Peyer's patch (tissue), 4 donors: ENCODE measurements around the gene PIEZO1. TPM values are rescaled to one million over a fixed set of nuclear protein-coding genes. Genes with fewer than 3 reads are reported as not detected.
A peak's percentile ranks its signal among the peaks of the same experiment; 100 is the strongest.

Source experiments
- DNase-seq, 3 donors: peaks; one replicate each; pipeline ENCODE4 v3.0.0-alpha.2; 2017 to 2019
- H3K27ac ChIP-seq, 4 donors: fragments of 200-600 bp; sonication (generic); one replicate each; pipeline ENCODE4 v1.5.1; 2016 to 2019
- H3K27me3 ChIP-seq, 2 donors: fragments of 200-600 bp; sonication (generic); one replicate each; pipeline ENCODE4 v1.5.1; 2019
- H3K36me3 ChIP-seq, 3 donors: fragments of 200-600 bp; sonication (generic); one replicate each; pipeline ENCODE4 v1.5.1; 2016 to 2019
- H3K4me1 ChIP-seq, 4 donors: fragments of 200-600 bp; sonication (generic); one replicate each; pipeline ENCODE4 v1.5.1; 2016 to 2019
- H3K4me3 ChIP-seq, 4 donors: fragments of 200-600 bp; sonication (generic); 1 replicate in 3 of 4; 2 replicates in 1 of 4; pipeline ENCODE4 v1.5.1; 2016 to 2019; ENCODE audit warnings: mild to moderate bottlenecking in 1 of 4
- H3K9me3 ChIP-seq, 4 donors: fragments of 200-600 bp; sonication (generic); one replicate each; pipeline ENCODE4 v1.5.1; 2016 to 2019; ENCODE audit warnings: mild to moderate bottlenecking in 1 of 4
- POLR2A ChIP-seq, 2 donors: fragments of 450-650 bp; IDR thresholded peaks; one replicate each; pipeline ENCODE4 v1.5.1; 2017; ENCODE audit warnings: antibody characterized with exemption in 2 of 2, mild to moderate bottlenecking in 2 of 2, moderate library complexity in 2 of 2
- total RNA-seq, 4 donors: library from RNA; depleted of rRNA; stranded (reverse); fragments of >200 nt; gene quantifications; one replicate each; pipeline ENCODE4 v1.1.0, GENCODE V29; 2016
- TF ChIP-seq, protein P1 (sequence below), 6 experiments: fragments of 450-650 bp in 4 of 6; fragments of 200-600 bp in 2 of 6; sonication (generic) in 1 of 6; IDR thresholded peaks; one replicate each; pipeline ENCODE4 v1.5.1; 2017 to 2019; ENCODE audit warnings: antibody characterized with exemption in 6 of 6, mild to moderate bottlenecking in 3 of 6, moderate library complexity in 1 of 6

The PIEZO1 gene
- total RNA-seq, 4 donors from 2014 or later: 76.9 to 218 (median 183) TPM

DNA sequence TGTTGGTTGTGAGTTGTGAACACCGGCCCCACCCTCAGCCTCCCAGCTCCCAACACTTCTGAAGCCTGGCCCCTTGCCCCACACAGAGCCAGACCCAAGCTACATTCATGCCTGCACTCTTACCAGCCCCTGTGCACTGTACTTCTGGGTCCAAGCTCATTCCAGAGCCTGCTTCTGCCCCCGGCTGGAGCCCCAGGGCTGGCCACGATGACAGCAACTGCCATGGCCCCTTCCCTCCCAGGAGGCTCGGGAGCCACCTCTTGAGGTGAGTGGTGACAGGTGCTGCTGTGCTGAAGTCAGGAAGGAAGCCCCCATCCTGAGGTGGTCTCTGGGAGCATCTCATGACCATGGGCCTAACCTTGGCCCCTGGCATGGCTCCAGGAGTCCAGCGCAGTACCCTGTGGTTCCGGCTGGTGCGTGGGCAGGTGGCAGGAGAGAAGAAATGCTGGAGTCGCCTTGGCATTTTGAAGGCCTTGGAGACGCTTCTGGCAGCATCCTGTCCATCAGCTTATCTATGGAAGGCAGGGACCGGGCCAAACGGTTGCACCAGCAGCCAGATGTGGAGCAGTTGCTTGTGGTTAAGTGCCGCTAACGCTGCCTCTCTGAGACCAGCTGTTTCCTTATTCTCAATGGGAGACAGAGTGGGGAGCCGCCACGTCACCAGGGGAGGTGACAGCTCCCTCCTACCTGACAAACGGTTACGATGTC, 14.7 kb upstream of the PIEZO1 start:
- no peak for DNase-seq
- Histone ChIP-seq H3K27ac (no peak overlapping the region), H3K36me3 (no peaks in the 10 kb centered on the region), H3K9me3 (no peaks in the 10 kb centered on the region), H3K27me3 (no peaks in the 10 kb centered on the region), H3K4me3 (no peak overlapping the region), H3K4me1 (peaks cover 6 to 21% (median 8%) of the 10 kb centered on the region in 4 donors)
- TF ChIP-seq, protein P1, sequence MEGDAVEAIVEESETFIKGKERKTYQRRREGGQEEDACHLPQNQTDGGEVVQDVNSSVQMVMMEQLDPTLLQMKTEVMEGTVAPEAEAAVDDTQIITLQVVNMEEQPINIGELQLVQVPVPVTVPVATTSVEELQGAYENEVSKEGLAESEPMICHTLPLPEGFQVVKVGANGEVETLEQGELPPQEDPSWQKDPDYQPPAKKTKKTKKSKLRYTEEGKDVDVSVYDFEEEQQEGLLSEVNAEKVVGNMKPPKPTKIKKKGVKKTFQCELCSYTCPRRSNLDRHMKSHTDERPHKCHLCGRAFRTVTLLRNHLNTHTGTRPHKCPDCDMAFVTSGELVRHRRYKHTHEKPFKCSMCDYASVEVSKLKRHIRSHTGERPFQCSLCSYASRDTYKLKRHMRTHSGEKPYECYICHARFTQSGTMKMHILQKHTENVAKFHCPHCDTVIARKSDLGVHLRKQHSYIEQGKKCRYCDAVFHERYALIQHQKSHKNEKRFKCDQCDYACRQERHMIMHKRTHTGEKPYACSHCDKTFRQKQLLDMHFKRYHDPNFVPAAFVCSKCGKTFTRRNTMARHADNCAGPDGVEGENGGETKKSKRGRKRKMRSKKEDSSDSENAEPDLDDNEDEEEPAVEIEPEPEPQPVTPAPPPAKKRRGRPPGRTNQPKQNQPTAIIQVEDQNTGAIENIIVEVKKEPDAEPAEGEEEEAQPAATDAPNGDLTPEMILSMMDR (IDR thresholded peaks at IDR 0.05): no peak
- TF ChIP-seq POLR2A (IDR thresholded peaks at IDR 0.05): no peak

GRCh38 chr16:88798772-88799455, 13.9 kb upstream of the PIEZO1 start:
- no peak for DNase-seq
- no peak overlapping the region for H3K4me3 ChIP-seq
- H3K36me3 ChIP-seq: no peaks in the 10 kb centered on the region
- H3K27me3 ChIP-seq: no peaks in the 10 kb centered on the region
- no peaks in the 10 kb centered on the region for H3K9me3 ChIP-seq
- no peak overlapping the region for H3K27ac ChIP-seq
- TF ChIP-seq, protein P1 (IDR thresholded peaks at IDR 0.05): no peak
- no peak for TF ChIP-seq POLR2A (IDR thresholded peaks at IDR 0.05)
- peaks cover 0 to 14% (median 1%) of the 10 kb centered on the region in 4 donors for H3K4me1 ChIP-seq

DNA sequence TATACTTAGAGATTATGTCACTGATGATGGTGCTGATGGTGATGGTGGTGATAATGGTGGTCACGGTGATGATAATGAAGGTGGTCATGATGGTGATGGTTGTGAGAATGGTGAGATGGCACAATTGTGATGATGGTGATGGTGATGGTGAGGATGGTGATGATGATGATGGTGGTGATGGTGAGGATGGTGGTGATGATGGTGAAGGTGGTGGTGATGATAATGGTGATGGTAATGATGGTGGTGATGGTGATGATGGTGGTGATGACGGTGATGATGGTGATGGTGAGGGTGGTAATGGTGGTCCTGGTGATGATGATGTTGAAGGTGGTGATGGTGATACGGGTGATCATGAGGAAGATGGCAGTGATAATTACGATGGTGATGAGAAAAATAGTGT, 13.1 kb upstream of the PIEZO1 start:
- peaks cover 0 to 9% (median 4%) of the 10 kb centered on the region in 4 donors for H3K4me1 ChIP-seq
- TF ChIP-seq POLR2A (IDR thresholded peaks at IDR 0.05): no peak
- TF ChIP-seq, protein P1 (IDR thresholded peaks at IDR 0.05): no peak
- H3K36me3 ChIP-seq: no peaks in the 10 kb centered on the region
- no peaks in the 10 kb centered on the region for H3K27me3 ChIP-seq
- no peaks in the 10 kb centered on the region for H3K9me3 ChIP-seq
- no peak overlapping the region for H3K4me3 ChIP-seq
- H3K27ac ChIP-seq: no peak overlapping the region
- DNase-seq: no peak

DNA sequence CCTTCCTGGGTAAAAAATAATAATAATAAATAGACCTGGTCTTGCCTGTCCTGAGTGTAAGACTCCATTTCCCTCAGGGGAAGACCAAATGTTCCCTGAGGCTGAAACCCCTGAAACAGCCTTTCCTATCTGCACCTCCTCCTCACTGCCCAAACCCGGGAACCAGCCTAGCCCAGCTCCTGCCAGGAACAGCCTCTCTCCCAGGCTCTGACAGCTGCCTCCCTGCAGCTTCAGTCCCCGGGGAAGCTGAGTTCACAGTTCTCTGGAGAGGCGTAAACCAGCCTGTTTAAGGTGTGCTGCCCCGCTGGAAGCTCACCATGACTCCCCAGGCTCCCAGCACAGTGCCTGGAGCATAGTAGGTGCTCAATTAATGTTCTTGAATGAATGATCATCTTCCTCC, 11.3 kb upstream of the PIEZO1 start:
- no peak overlapping the region for H3K4me3 ChIP-seq
- peaks cover 0 to 16% (median 4%) of the 10 kb centered on the region in 4 donors for H3K4me1 ChIP-seq
- no peaks in the 10 kb centered on the region for H3K27me3 ChIP-seq
- no peak for DNase-seq
- no peak overlapping the region for H3K27ac ChIP-seq
- TF ChIP-seq POLR2A (IDR thresholded peaks at IDR 0.05): no peak
- TF ChIP-seq, protein P1 (IDR thresholded peaks at IDR 0.05): no peak
- H3K9me3 ChIP-seq: no peaks in the 10 kb centered on the region
- H3K36me3 ChIP-seq: no peaks in the 10 kb centered on the region

GRCh38 chr16:88793251-88793954, 8.4 kb upstream of the PIEZO1 start:
- Histone ChIP-seq H3K36me3 (no peaks in the 10 kb centered on the region), H3K4me3 (no peak overlapping the region), H3K27ac (peak overlapping the region in 1 of 4 donors; percentile 35), H3K4me1 (peaks cover 0 to 26% (median 9%) of the 10 kb centered on the region in 4 donors), H3K27me3 (no peaks in the 10 kb centered on the region), H3K9me3 (no peaks in the 10 kb centered on the region)
- no peak for DNase-seq
- TF ChIP-seq, protein P1 (IDR thresholded peaks at IDR 0.05): no peak
- no peak for TF ChIP-seq POLR2A (IDR thresholded peaks at IDR 0.05)
